ENCODE data around the gene MINDY1. TPM values are rescaled to one million over a fixed set of nuclear protein-coding genes. Genes with fewer than 3 reads are reported as not detected.

Gene MINDY1
- total RNA-seq, 1 donor from 2014 or later, result 8.8 TPM

- Histone ChIP-seq H3K9me3 (ENCODE audit: insufficient read depth, low read depth, low read length) (no peaks in the 10 kb centered on the region), H3K4me1 (ENCODE audit: insufficient read depth, low read length) (peaks cover 11% of the 10 kb centered on the region), H3K79me2 (ENCODE audit: insufficient read depth, low read length) (peaks cover 15% of the 10 kb centered on the region), H3K4me3 (ENCODE audit: insufficient read depth, low read depth, low read length) (no peak overlapping the region), H3K9ac (ENCODE audit: low read length) (no peak overlapping the region), H3K4me2 (ENCODE audit: low read length) (no peak overlapping the region), H3K27ac (ENCODE audit: low read depth, low read length) (no peak overlapping the region), H4K20me1 (ENCODE audit: insufficient read depth, low read length) (peaks cover 51% of the 10 kb centered on the region), H3K36me3 (ENCODE audit: insufficient read depth, low read length) (peaks cover 39% of the 10 kb centered on the region), H3K27me3 (ENCODE audit: insufficient read depth, low read length) (no peaks in the 10 kb centered on the region), H2AFZ (ENCODE audit: low read depth, low read length) (no peak overlapping the region)
- FAIRE-seq, result no peak
- peak overlapping the region; percentile 97 for H3K4me3 Mint-ChIP-seq (ENCODE audit: unreplicated experiment)
- H3K4me1 Mint-ChIP-seq (ENCODE audit: low read depth, unreplicated experiment), result peaks cover 6% of the 10 kb centered on the region
- no peak overlapping the region for H3K27ac Mint-ChIP-seq (ENCODE audit: unreplicated experiment)
- no peak for TF ChIP-seq EZH2 (IDR thresholded peaks at IDR 0.05; ENCODE audit: insufficient read depth, low read length)
- TF ChIP-seq, protein P1, sequence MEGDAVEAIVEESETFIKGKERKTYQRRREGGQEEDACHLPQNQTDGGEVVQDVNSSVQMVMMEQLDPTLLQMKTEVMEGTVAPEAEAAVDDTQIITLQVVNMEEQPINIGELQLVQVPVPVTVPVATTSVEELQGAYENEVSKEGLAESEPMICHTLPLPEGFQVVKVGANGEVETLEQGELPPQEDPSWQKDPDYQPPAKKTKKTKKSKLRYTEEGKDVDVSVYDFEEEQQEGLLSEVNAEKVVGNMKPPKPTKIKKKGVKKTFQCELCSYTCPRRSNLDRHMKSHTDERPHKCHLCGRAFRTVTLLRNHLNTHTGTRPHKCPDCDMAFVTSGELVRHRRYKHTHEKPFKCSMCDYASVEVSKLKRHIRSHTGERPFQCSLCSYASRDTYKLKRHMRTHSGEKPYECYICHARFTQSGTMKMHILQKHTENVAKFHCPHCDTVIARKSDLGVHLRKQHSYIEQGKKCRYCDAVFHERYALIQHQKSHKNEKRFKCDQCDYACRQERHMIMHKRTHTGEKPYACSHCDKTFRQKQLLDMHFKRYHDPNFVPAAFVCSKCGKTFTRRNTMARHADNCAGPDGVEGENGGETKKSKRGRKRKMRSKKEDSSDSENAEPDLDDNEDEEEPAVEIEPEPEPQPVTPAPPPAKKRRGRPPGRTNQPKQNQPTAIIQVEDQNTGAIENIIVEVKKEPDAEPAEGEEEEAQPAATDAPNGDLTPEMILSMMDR (IDR thresholded peaks at IDR 0.05; ENCODE audit: insufficient read depth, low read depth, low read length), result no peak
- no peaks in the 10 kb centered on the region for H3K27me3 Mint-ChIP-seq (ENCODE audit: low read depth, unreplicated experiment)
- no peaks in the 10 kb centered on the region for H3K9me3 Mint-ChIP-seq (ENCODE audit: unreplicated experiment)
- H3K36me3 Mint-ChIP-seq (ENCODE audit: low read depth, unreplicated experiment), result peaks cover 14% of the 10 kb centered on the region
- no peak for DNase-seq (ENCODE audit: low read depth)
These were observed 43.5 kb upstream of the MINDY1 start for GRCh38 chr1:151050051-151050688.

DNA sequence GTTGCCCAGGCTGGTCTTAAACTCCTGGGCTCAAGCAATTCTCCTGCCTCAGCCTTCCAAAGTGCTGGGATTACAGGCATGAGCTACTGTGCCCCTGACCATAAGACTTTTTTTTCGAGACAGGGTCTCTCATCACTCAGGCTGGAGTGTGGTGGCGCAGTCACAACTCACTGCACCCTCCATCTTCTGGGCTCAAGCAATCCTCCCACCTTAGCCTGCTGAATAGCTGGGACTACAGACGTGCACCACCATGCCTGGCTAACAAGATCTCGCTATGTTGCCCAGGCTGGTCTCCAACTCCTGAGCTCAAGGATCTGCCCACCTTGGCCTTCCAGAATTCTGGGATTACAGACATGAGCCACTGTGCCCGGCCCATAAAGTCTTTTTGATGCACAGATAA is 42.8 kb upstream of the MINDY1 start:
- FAIRE-seq (no peak), DNase-seq (ENCODE audit: low read depth) (no peak)
- no peak overlapping the region for H3K4me3 ChIP-seq (ENCODE audit: insufficient read depth, low read depth, low read length)
- peaks cover 11% of the 10 kb centered on the region for H3K36me3 Mint-ChIP-seq (ENCODE audit: low read depth, unreplicated experiment)
- H3K27ac Mint-ChIP-seq (ENCODE audit: unreplicated experiment), result no peak overlapping the region
- H3K9me3 ChIP-seq (ENCODE audit: insufficient read depth, low read depth, low read length), result no peaks in the 10 kb centered on the region
- H3K4me3 Mint-ChIP-seq (ENCODE audit: unreplicated experiment), result peak overlapping the region; percentile 97
- peaks cover 11% of the 10 kb centered on the region for H3K4me1 ChIP-seq (ENCODE audit: insufficient read depth, low read length)
- H3K27me3 ChIP-seq (ENCODE audit: insufficient read depth, low read length), result no peaks in the 10 kb centered on the region
- H3K27ac ChIP-seq (ENCODE audit: low read depth, low read length), result no peak overlapping the region
- H4K20me1 ChIP-seq (ENCODE audit: insufficient read depth, low read length), result peaks cover 44% of the 10 kb centered on the region
- no peak overlapping the region for H3K9ac ChIP-seq (ENCODE audit: low read length)
- H3K27me3 Mint-ChIP-seq (ENCODE audit: low read depth, unreplicated experiment), result no peaks in the 10 kb centered on the region
- H3K9me3 Mint-ChIP-seq (ENCODE audit: unreplicated experiment), result no peaks in the 10 kb centered on the region
- no peak overlapping the region for H3K4me2 ChIP-seq (ENCODE audit: low read length)
- peaks cover 32% of the 10 kb centered on the region for H3K36me3 ChIP-seq (ENCODE audit: insufficient read depth, low read length)
- H2AFZ ChIP-seq (ENCODE audit: low read depth, low read length), result no peak overlapping the region
- H3K79me2 ChIP-seq (ENCODE audit: insufficient read depth, low read length), result peaks cover 8% of the 10 kb centered on the region
- H3K4me1 Mint-ChIP-seq (ENCODE audit: low read depth, unreplicated experiment), result peaks cover 2% of the 10 kb centered on the region
- TF ChIP-seq, protein P1 (IDR thresholded peaks at IDR 0.05; ENCODE audit: insufficient read depth, low read depth, low read length), result no peak
- TF ChIP-seq EZH2 (IDR thresholded peaks at IDR 0.05; ENCODE audit: insufficient read depth, low read length), result no peak

DNA sequence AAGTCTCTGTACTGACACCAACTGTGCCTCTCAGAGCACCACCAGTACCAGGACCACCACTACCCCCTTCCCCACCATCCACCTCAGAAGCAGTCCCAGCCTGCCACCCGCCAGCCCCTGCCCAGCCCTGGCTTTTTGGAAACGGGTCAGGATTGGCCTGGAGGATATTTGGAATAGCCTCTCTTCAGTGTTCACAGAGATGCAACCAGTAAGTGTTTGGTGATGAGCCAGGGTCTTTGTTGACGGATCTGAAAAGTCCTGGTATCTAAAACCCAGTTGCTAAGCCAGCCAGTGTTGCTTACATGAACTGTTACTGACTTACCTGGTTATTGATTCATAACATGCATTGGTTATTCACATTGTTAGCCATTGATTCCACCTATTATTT is 41.9 kb upstream of the MINDY1 start:
- Mint-ChIP-seq H3K27ac (ENCODE audit: unreplicated experiment) (peak overlapping the region; percentile 95), H3K4me1 (ENCODE audit: low read depth, unreplicated experiment) (peaks cover 2% of the 10 kb centered on the region)

More for the DNA sequence above, 41.9 kb upstream of the MINDY1 start:
- Histone ChIP-seq H3K27me3 (ENCODE audit: insufficient read depth, low read length) (no peaks in the 10 kb centered on the region), H3K27ac (ENCODE audit: low read depth, low read length) (no peak overlapping the region), H3K9me3 (ENCODE audit: insufficient read depth, low read depth, low read length) (no peaks in the 10 kb centered on the region), H4K20me1 (ENCODE audit: insufficient read depth, low read length) (peaks cover 36% of the 10 kb centered on the region), H3K4me1 (ENCODE audit: insufficient read depth, low read length) (peaks cover 11% of the 10 kb centered on the region), H3K4me2 (ENCODE audit: low read length) (peak overlapping the region; percentile 95), H3K4me3 (ENCODE audit: insufficient read depth, low read depth, low read length) (peak overlapping the region; percentile 77), H3K36me3 (ENCODE audit: insufficient read depth, low read length) (peaks cover 25% of the 10 kb centered on the region), H2AFZ (ENCODE audit: low read depth, low read length) (peak overlapping the region; percentile 58), H3K9ac (ENCODE audit: low read length) (peak overlapping the region; percentile 83), H3K79me2 (ENCODE audit: insufficient read depth, low read length) (peaks cover 4% of the 10 kb centered on the region)
- Mint-ChIP-seq H3K4me3 (ENCODE audit: unreplicated experiment) (peak overlapping the region; percentile 97), H3K27me3 (ENCODE audit: low read depth, unreplicated experiment) (no peaks in the 10 kb centered on the region), H3K36me3 (ENCODE audit: low read depth, unreplicated experiment) (peaks cover 10% of the 10 kb centered on the region), H3K9me3 (ENCODE audit: unreplicated experiment) (no peaks in the 10 kb centered on the region)
- DNase-seq (ENCODE audit: low read depth) (no peak), FAIRE-seq (no peak)
- TF ChIP-seq EZH2 (IDR thresholded peaks at IDR 0.05; ENCODE audit: insufficient read depth, low read length), result no peak
- TF ChIP-seq, protein P1 (IDR thresholded peaks at IDR 0.05; ENCODE audit: insufficient read depth, low read depth, low read length), result peak; percentile 26
